GM21390 (cell line): Measurements from ENCODE around the gene RAD51B.

Experiments
- ATAC-seq: cut with Tn5 transposase; IDR thresholded peaks from one replicate; pipeline ENCODE4 v1.9.1; 2021; ENCODE audit not compliant: unreplicated experiment

RAD51B gene

GRCh38 chr14:68739701-68740100, 920.1 kb downstream of the RAD51B start:
- ATAC-seq, result no peak

GRCh38 chr14:68740788-68741476, 921.4 kb downstream of the RAD51B start:
- no peak for ATAC-seq

GRCh38 chr14:68741477-68741791, 921.9 kb downstream of the RAD51B start:
- no peak for ATAC-seq

GRCh38 chr14:68741839-68742470, 922.4 kb downstream of the RAD51B start:
- peak; percentile 90 for ATAC-seq

GRCh38 chr14:68744613-68745012, 925.0 kb downstream of the RAD51B start:
- ATAC-seq, result no peak

GRCh38 chr14:68747393-68747792, 927.8 kb downstream of the RAD51B start:
- ATAC-seq, result no peak

GRCh38 chr14:68748260-68748659, 928.7 kb downstream of the RAD51B start:
- ATAC-seq, result no peak

GRCh38 chr14:68748691-68749090, 929.1 kb downstream of the RAD51B start:
- ATAC-seq, result no peak

GRCh38 chr14:68749487-68750475, 930.2 kb downstream of the RAD51B start:
- ATAC-seq, result no peak

- no peak for ATAC-seq
These were observed 932.9 kb downstream of the RAD51B start for GRCh38 chr14:68752271-68753006.

- no peak for ATAC-seq
These were observed 934.1 kb downstream of the RAD51B start for GRCh38 chr14:68753690-68754089.

- ATAC-seq, result no peak
These were observed 935.4 kb downstream of the RAD51B start for GRCh38 chr14:68755016-68755353.

- ATAC-seq, result no peak
These were observed 936.5 kb downstream of the RAD51B start for GRCh38 chr14:68756000-68756481.

GRCh38 chr14:68756734-68757133, 937.2 kb downstream of the RAD51B start:
- no peak for ATAC-seq

- no peak for ATAC-seq
These were observed 938.1 kb downstream of the RAD51B start for GRCh38 chr14:68757618-68758081.

GRCh38 chr14:68758301-68758700, 938.7 kb downstream of the RAD51B start:
- no peak for ATAC-seq

- no peak for ATAC-seq
These were observed 939.5 kb downstream of the RAD51B start for GRCh38 chr14:68759017-68759560.

- no peak for ATAC-seq
These were observed 940.4 kb downstream of the RAD51B start for GRCh38 chr14:68759937-68760336.

GRCh38 chr14:68760761-68761160, 941.2 kb downstream of the RAD51B start:
- ATAC-seq, result no peak

GRCh38 chr14:68761391-68761790, 941.8 kb downstream of the RAD51B start:
- no peak for ATAC-seq
